Right cardiac atrium (tissue), 5 donors: ENCODE results near the gene TRIM47. TPM values are rescaled to one million over a fixed set of nuclear protein-coding genes. Genes with fewer than 3 reads are reported as not detected.
"Not testable (repeated sequence)": the region's sequence is repeated elsewhere in the genome, so short reads cannot be mapped to it uniquely, and the experiment has no call there.

Experiments
- ATAC-seq, 2 donors: fragments of 200-7000 bp; cut with Tn5 transposase; one replicate each; pipeline versions ENCODE4 v1.8.0 to v1.9.1; 2020; ENCODE audit warnings: moderate library complexity in 2 of 2, mild to moderate bottlenecking in 1 of 2
- DNase-seq, 3 donors: peaks; one replicate each; pipeline ENCODE4 v3.0.0-alpha.2; 2020
- H3K27ac ChIP-seq: one replicate; pipeline ENCODE4 v1.5.1; 2013; ENCODE audit warnings: mild to moderate bottlenecking, low read length, control low read depth, moderate library complexity
- H3K27me3 ChIP-seq: one replicate; pipeline ENCODE4 v1.6.1; 2013; ENCODE audit not compliant: control insufficient read depth, insufficient read depth
- H3K4me1 ChIP-seq: one replicate; pipeline ENCODE4 v1.6.1; 2013; ENCODE audit warnings: low read length; ENCODE audit not compliant: control insufficient read depth, insufficient read depth
- H3K4me3 ChIP-seq: one replicate; pipeline ENCODE4 v1.5.1; 2013; ENCODE audit warnings: low read length, control low read depth
- H3K9me3 ChIP-seq: one replicate; pipeline ENCODE4 v1.6.1; 2013; ENCODE audit warnings: low read length; ENCODE audit not compliant: control insufficient read depth
- WGBS: extraction: QIAGEN DNeasy Blood & Tissue Kit; methylation state at CpG from one replicate; pipeline ENCODE4 v1.1.7; 2013; 5-methylcytosine and 5-hydroxymethylcytosine counted together
- intact Hi-C, 4 donors: fragments of 100-400 bp; cut with DNase I; formaldehyde crosslinking; loops; one replicate each; pipeline versions ENCODE4 v1.11.0 to v1.14.0; 2022 to 2023
- polyA plus RNA-seq: library from polyadenylated mRNA; stranded (reverse); fragments of 200-250 nt; gene quantifications from one replicate; pipeline ENCODE4 v1.2.3, GENCODE V29; 2013
- total RNA-seq, 4 donors: library from RNA; stranded (reverse); fragmentation: NEBNext Ultra II Directional; extraction: Animal tissue kit (Norgen Biotek cat#: 25700); gene quantifications; one replicate each; pipeline ENCODE4 v1.2.1, GENCODE V29; 2021
- donor health status: healthy with polysubstance abuse.
- donor health status: DM: no; HTN: yes; CAD: no.
- donor health status: DM: no; HTN: no; CAD: no.
- donor health status: DM: no; HTN: yes; CAD: no; lungs with severe emphysema.
- donor health status: DM: yes; HTN: yes; CAD: no.

The TRIM47 gene
- total and polyA plus RNA-seq, 5 donors = 19.2 to 25.9 (median 25.1) TPM

- H3K27me3 ChIP-seq = no peaks in the 10 kb centered on the region
- no peak overlapping the region for H3K4me3 ChIP-seq
- no peak overlapping the region for H3K27ac ChIP-seq
- 75% methylated on average over 6 of the region's 6 CpGs for WGBS
- DNase-seq (no peak), ATAC-seq (no peak)
- no peaks in the 10 kb centered on the region for H3K9me3 ChIP-seq
- intact Hi-C loops = no loop called here
- H3K4me1 ChIP-seq = peaks cover 3% of the 10 kb centered on the region
Measured at GRCh38 chr17:75889454-75889853, 11.1 kb upstream of the TRIM47 start.

GRCh38 chr17:75888484-75888883 is 10.1 kb upstream of the TRIM47 start:
- 81% methylated on average over 6 of the region's 6 CpGs for WGBS
- no peak for DNase-seq
- intact Hi-C loops = no loop called here

GRCh38 chr17:75885860-75886259 is 7.5 kb upstream of the TRIM47 start:
- H3K27ac ChIP-seq, H3K4me1 ChIP-seq, H3K27me3 ChIP-seq, H3K4me3 ChIP-seq, DNase-seq, H3K9me3 ChIP-seq, intact Hi-C loops: not testable (repeated sequence)
- 81% methylated on average over 9 of the region's 9 CpGs for WGBS
- peak in 1 of 2 donors; percentile 42 for ATAC-seq

More at GRCh38 chr17:75888484-75888883, 10.1 kb upstream of the TRIM47 start:
- Histone ChIP-seq H3K4me1 (peaks cover 3% of the 10 kb centered on the region), H3K9me3 (no peaks in the 10 kb centered on the region), H3K27me3 (no peaks in the 10 kb centered on the region), H3K27ac (no peak overlapping the region), H3K4me3 (no peak overlapping the region)
- no peak for ATAC-seq

GRCh38 chr17:75885431-75885830 is 7.0 kb upstream of the TRIM47 start:
- no peaks in the 10 kb centered on the region for H3K27me3 ChIP-seq
- DNase-seq (no peak), ATAC-seq (no peak)
- 72% methylated on average over 8 of the region's 8 CpGs for WGBS
- no peak overlapping the region for H3K4me3 ChIP-seq
- no peak overlapping the region for H3K27ac ChIP-seq
- intact Hi-C loops = no loop called here
- H3K9me3 ChIP-seq = no peaks in the 10 kb centered on the region
- peaks cover 3% of the 10 kb centered on the region for H3K4me1 ChIP-seq

- DNase-seq = no peak
- intact Hi-C loops = no loop called here
Measured at GRCh38 chr17:75881678-75882454, 3.5 kb upstream of the TRIM47 start.

GRCh38 chr17:75880266-75880665 is 1.9 kb upstream of the TRIM47 start:
- intact Hi-C loops = no loop called here
- H3K9me3 ChIP-seq = no peaks in the 10 kb centered on the region
- WGBS = 73% methylated on average over 7 of the region's 7 CpGs
- ATAC-seq (no peak), DNase-seq (no peak)
- no peaks in the 10 kb centered on the region for H3K27me3 ChIP-seq
- no peak overlapping the region for H3K27ac ChIP-seq
- no peak overlapping the region for H3K4me3 ChIP-seq
- peaks cover 14% of the 10 kb centered on the region for H3K4me1 ChIP-seq

More at GRCh38 chr17:75881678-75882454, 3.5 kb upstream of the TRIM47 start:
- H3K27ac ChIP-seq = no peak overlapping the region
- H3K4me1 ChIP-seq = peaks cover 3% of the 10 kb centered on the region
- ATAC-seq = no peak
- H3K4me3 ChIP-seq = no peak overlapping the region
- no peaks in the 10 kb centered on the region for H3K27me3 ChIP-seq
- H3K9me3 ChIP-seq = no peaks in the 10 kb centered on the region
- 87% methylated on average over 15 of the region's 15 CpGs for WGBS

- peak overlapping the region; percentile 66 for H3K4me3 ChIP-seq
- intact Hi-C loops = no loop called here
- peak overlapping the region; percentile 91 for H3K27ac ChIP-seq
- DNase-seq (peak; percentile 72 to 93 (median 90)), ATAC-seq (peak; percentile 67 to 69)
- under 1% methylated on average over 56 of the region's 56 CpGs for WGBS
- peaks cover 19% of the 10 kb centered on the region for H3K4me1 ChIP-seq
- H3K27me3 ChIP-seq = no peaks in the 10 kb centered on the region
- H3K9me3 ChIP-seq = no peaks in the 10 kb centered on the region
Measured at GRCh38 chr17:75877752-75878173, 618 bp downstream of the TRIM47 start.

- ATAC-seq (peak; percentile 72 to 75), DNase-seq (peak; percentile 96 to 98 (median 97))
- H3K27me3 ChIP-seq = no peaks in the 10 kb centered on the region
- 6% methylated on average over 41 of the region's 41 CpGs for WGBS
- H3K27ac ChIP-seq = peak overlapping the region; percentile 91
- peaks cover 22% of the 10 kb centered on the region for H3K4me1 ChIP-seq
- intact Hi-C loops = no loop called here
- peak overlapping the region; percentile 66 for H3K4me3 ChIP-seq
- no peaks in the 10 kb centered on the region for H3K9me3 ChIP-seq
Measured at GRCh38 chr17:75876938-75877751, 1.2 kb downstream of the TRIM47 start.

- ATAC-seq = peak; percentile 4 to 8
- intact Hi-C loops = no loop called here
Measured at GRCh38 chr17:75876190-75876937, 2.0 kb downstream of the TRIM47 start.

GRCh38 chr17:75875940-75876189 is 2.5 kb downstream of the TRIM47 start:
- DNase-seq (peak in 1 of 3 donors; percentile 80), ATAC-seq (no peak)
- Histone ChIP-seq H3K4me1 (peaks cover 22% of the 10 kb centered on the region), H3K4me3 (no peak overlapping the region), H3K9me3 (no peaks in the 10 kb centered on the region), H3K27me3 (no peaks in the 10 kb centered on the region), H3K27ac (peak overlapping the region; percentile 88)
- intact Hi-C loops = no loop called here
- 45% methylated on average over 5 of the region's 5 CpGs for WGBS

More at GRCh38 chr17:75876190-75876937, 2.0 kb downstream of the TRIM47 start:
- H3K9me3 ChIP-seq = no peaks in the 10 kb centered on the region
- no peaks in the 10 kb centered on the region for H3K27me3 ChIP-seq
- H3K27ac ChIP-seq = peak overlapping the region; percentile 88
- H3K4me1 ChIP-seq = peaks cover 22% of the 10 kb centered on the region
- peak in 2 of 3 donors; percentile 61 to 82 for DNase-seq
- H3K4me3 ChIP-seq = peak overlapping the region; percentile 66
- 36% methylated on average over 26 of the region's 26 CpGs for WGBS
